NCI-H1417 treated with DMSO at 0.1 percent for 48 hours (cell line): Measurements from ENCODE around the gene MBOAT7.
"Not testable (repeated sequence)": the region's sequence is repeated elsewhere in the genome, so short reads cannot be mapped to it uniquely, and the experiment has no call there.

Experiments
- DNase-seq: peaks from one replicate; lab custom pipeline; 2025; lab: John Stamatoyannopoulos, UW

MBOAT7 gene

GRCh38 chr19:54189735-54190502 is 539 bp upstream of the MBOAT7 start:
- DNase-seq: peak; percentile 94

- DNase-seq: no peak
Observed at GRCh38 chr19:54188215-54188871, 1.0 kb downstream of the MBOAT7 start.

GRCh38 chr19:54186934-54187381 is 2.4 kb downstream of the MBOAT7 start:
- DNase-seq: no peak

GRCh38 chr19:54186351-54186750 is 3.0 kb downstream of the MBOAT7 start:
- DNase-seq: no peak

- DNase-seq: no peak
Observed at GRCh38 chr19:54183431-54183830, 5.9 kb downstream of the MBOAT7 start.

GRCh38 chr19:54181894-54182293 is 7.5 kb downstream of the MBOAT7 start:
- not testable (repeated sequence) for DNase-seq

- DNase-seq: no peak
Observed at GRCh38 chr19:54180691-54181091, 8.7 kb downstream of the MBOAT7 start.

GRCh38 chr19:54179921-54180461 is 9.4 kb downstream of the MBOAT7 start:
- peak; percentile 52 for DNase-seq

- DNase-seq: no peak
Observed at GRCh38 chr19:54179262-54179852, 10.0 kb downstream of the MBOAT7 start.

- no peak for DNase-seq
Observed at GRCh38 chr19:54178581-54179261, 10.7 kb downstream of the MBOAT7 start.

GRCh38 chr19:54173951-54174834 is 15.2 kb downstream of the MBOAT7 start:
- no peak for DNase-seq

GRCh38 chr19:54173359-54173699 is 16.1 kb downstream of the MBOAT7 start:
- DNase-seq: no peak

GRCh38 chr19:54172471-54173358 is 16.7 kb downstream of the MBOAT7 start, which contains the start of gene TMC4:
TMC4 (minus strand) TSS chr19:54173160; CDS start chr19:54173117, 43 bp downstream.
- no peak for DNase-seq

- DNase-seq: not testable (repeated sequence)
Observed at GRCh38 chr19:54171736-54172431, 17.5 kb downstream of the MBOAT7 start.

GRCh38 chr19:54169149-54169740 is 20.1 kb downstream of the MBOAT7 start:
- DNase-seq: no peak

GRCh38 chr19:54168174-54168917 is 21.0 kb downstream of the MBOAT7 start:
- no peak for DNase-seq

GRCh38 chr19:54165222-54165621 is 24.2 kb downstream of the MBOAT7 start:
- DNase-seq: no peak

- no peak for DNase-seq
Observed at GRCh38 chr19:54164369-54165068, 24.9 kb downstream of the MBOAT7 start.
